AG04450 (cell line): ENCODE data around the gene ASNSD1. TPM values are rescaled to one million over a fixed set of nuclear protein-coding genes. Genes with fewer than 3 reads are reported as not detected.
A peak's percentile ranks its signal among the peaks of the same experiment; 100 is the strongest.

Experiments used
- CTCF ChIA-PET: fragments of 300-600, 350-600 bp; formaldehyde crosslinking; extraction: SDS; loops from one replicate; lab custom pipeline; 2022; ENCODE audit warnings: antibody characterized with exemption, inconsistent platforms; lab: Charles Lee
- POLR2A ChIA-PET: fragments of 350-600 bp; formaldehyde crosslinking; extraction: SDS; loops from one replicate; lab custom pipeline; 2021; ENCODE audit warnings: antibody characterized with exemption, inconsistent platforms; lab: Yijun Ruan, JAX
- DNase-seq: peaks from one replicate; pipeline ENCODE4 v3.0.0-alpha.2; 2011; ENCODE audit warnings: low read depth, low spot score
- H3K27ac ChIP-seq: one replicate; pipeline ENCODE4 v1.5.1; 2012; ENCODE audit warnings: low read depth, low read length, control low read depth
- H3K27me3 ChIP-seq: one replicate; pipeline ENCODE4 v1.6.0; 2012; ENCODE audit warnings: low read length; ENCODE audit not compliant: control insufficient read depth, insufficient read depth
- H3K4me3 ChIP-seq: 2 replicates; pipeline ENCODE4 v1.5.1; 2011; ENCODE audit warnings: mild to moderate bottlenecking, low read depth, low read length, control low read depth
- H3K9me3 ChIP-seq: 2 replicates; pipeline ENCODE4 v1.5.1; 2012; ENCODE audit warnings: low read length; ENCODE audit not compliant: control insufficient read depth, insufficient read depth
- polyA plus RNA-seq: library from polyadenylated mRNA; depleted of rRNA; stranded (reverse); fragments of >200 nt; gene quantifications from 2 replicates; pipeline ENCODE4 v1.2.3, GENCODE V29; 2011
- TF ChIP-seq, protein P1 (sequence below): IDR thresholded peaks from 2 replicates; pipeline ENCODE4 v1.5.1; 2011; ENCODE audit warnings: low read depth, low read length, control low read depth, inconsistent platforms

ASNSD1 gene
- polyA plus RNA-seq, 1 experiment, result 50.1 TPM

DNA sequence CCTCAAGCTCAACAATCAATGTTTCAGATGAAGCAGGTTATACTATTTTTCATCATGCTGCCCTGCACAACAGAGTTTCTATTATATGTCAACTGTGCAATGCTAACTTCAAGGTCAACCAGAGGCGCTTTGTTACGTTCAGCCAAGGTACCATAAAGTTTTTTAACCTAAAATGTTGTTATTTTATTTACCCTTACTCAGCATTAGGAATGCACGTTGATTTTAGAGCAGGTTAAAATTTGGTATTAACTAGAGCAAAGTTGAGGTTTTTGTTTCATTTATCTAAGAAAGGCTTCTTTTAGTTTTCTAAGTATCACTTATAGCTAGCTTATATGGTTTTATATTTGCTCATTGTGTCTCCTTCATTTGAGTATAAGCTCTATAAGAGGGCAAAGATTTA, 35.0 kb downstream of the ASNSD1 start:
- Histone ChIP-seq H3K9me3 (no peaks in the 10 kb centered on the region), H3K27ac (no peak overlapping the region), H3K27me3 (no peaks in the 10 kb centered on the region), H3K4me3 (no peak overlapping the region)
- POLR2A ChIA-PET, result no interaction called here
- CTCF ChIA-PET, result interaction anchor here (1.0 to 5.0 kb wide), 8 partner anchors 11 to 53 kb away, joined by 3 to 41 read pairs (median 3); partner anchors contain the start of genes ANKAR and ASNSD1
- TF ChIP-seq, protein P1, sequence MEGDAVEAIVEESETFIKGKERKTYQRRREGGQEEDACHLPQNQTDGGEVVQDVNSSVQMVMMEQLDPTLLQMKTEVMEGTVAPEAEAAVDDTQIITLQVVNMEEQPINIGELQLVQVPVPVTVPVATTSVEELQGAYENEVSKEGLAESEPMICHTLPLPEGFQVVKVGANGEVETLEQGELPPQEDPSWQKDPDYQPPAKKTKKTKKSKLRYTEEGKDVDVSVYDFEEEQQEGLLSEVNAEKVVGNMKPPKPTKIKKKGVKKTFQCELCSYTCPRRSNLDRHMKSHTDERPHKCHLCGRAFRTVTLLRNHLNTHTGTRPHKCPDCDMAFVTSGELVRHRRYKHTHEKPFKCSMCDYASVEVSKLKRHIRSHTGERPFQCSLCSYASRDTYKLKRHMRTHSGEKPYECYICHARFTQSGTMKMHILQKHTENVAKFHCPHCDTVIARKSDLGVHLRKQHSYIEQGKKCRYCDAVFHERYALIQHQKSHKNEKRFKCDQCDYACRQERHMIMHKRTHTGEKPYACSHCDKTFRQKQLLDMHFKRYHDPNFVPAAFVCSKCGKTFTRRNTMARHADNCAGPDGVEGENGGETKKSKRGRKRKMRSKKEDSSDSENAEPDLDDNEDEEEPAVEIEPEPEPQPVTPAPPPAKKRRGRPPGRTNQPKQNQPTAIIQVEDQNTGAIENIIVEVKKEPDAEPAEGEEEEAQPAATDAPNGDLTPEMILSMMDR, result no peak
- no peak for DNase-seq

DNA sequence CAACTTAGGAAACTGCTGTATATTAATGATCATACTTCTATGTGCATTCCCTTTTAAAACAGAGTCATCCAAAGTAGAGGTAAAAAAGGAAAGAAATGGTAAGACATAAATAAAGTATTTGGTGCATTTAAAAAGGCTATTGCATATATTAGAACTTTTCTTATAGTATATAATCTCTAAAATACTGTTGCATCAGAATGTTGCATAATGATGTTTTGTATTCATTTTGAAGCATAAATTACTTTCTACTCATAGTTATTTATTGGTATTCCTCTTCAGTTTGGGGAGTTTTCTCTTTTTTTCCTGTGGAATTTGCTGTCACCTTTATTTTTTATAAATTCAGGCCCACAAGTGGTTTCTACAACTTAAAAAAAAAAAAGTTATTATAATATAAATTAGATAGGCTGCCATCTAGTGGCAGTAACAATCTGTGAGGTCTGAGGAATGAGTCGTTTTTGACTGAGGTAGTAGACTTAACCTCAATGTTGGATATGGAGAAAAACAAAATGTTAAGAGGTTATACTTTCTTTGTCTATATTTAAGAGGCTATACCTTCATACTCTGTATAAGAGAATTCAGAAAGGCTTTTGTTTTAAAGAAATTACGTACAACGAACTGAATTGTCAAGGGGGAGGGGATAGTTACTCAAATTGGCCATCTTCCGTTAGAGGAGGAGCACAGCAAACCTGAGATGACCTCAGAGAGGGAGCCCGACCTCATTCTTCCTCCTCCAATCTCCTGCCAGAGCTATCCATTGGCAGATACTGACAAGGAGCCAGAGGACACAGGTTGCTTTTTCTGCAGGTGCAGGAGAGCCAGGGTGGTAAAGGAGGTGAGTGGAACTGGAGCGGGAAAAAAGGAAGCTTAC, 37.0 kb downstream of the ASNSD1 start:
- TF ChIP-seq, protein P1, result peak; percentile 65
- ChIA-PET CTCF (interaction anchor here (0.6 to 5.1 kb wide), 20 partner anchors 8 to 590 kb away, joined by 3 to 56 read pairs (median 4); partner anchors contain the start of genes ANKAR, ASNSD1 and OSGEPL1), POLR2A (no interaction called here)

DNA sequence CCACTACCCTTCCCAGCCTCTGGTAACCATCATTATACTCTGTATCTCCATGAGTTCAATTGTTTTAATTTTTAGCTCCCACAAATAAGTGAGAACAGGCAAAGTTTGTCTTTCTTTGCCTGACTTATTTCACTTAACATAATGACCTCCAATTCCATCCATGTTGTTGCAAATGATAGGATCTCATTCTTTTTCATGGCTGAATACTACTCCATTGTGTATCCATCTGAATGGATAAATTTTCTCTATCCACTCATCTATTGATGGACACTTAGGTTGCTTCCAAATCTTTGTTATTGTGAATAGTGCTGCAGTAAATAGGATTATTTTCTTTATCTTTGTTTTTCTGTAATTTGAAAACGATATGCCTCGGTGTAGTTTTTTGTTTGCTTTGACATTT, 39.4 kb downstream of the ASNSD1 start:
- no peak overlapping the region for H3K27ac ChIP-seq
- no peak overlapping the region for H3K4me3 ChIP-seq
- no peaks in the 10 kb centered on the region for H3K9me3 ChIP-seq
- no peak for DNase-seq
- ChIA-PET POLR2A (no interaction called here), CTCF (interaction anchor here (0.9 to 5.1 kb wide), 2 partner anchors 28 to 41 kb away, joined by 3 to 56 read pairs; partner anchors contain the start of gene ASNSD1)
- TF ChIP-seq, protein P1, result no peak
- no peaks in the 10 kb centered on the region for H3K27me3 ChIP-seq

More for the DNA sequence above, 37.0 kb downstream of the ASNSD1 start:
- DNase-seq, result no peak
- Histone ChIP-seq H3K27me3 (no peaks in the 10 kb centered on the region), H3K4me3 (no peak overlapping the region), H3K9me3 (no peaks in the 10 kb centered on the region), H3K27ac (no peak overlapping the region)

DNA sequence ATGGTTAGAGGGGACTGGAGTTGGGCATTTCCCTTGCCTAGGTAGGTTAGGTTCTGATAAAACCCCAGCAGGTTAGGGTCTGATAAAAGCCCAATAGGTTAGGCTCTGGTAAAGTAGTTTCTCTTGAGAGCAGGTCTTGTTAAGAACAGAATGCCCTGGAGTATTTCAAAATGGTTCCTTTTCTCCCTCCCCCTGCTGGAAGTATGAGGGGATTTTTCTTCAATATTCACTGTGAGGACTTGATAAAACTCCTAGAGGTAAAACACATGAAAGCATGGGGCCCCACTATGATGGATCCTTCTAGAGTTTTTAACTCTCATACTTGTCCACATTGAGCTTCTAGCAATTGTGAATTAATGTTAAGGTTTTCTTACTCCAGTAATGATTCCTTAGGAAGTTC, 40.8 kb downstream of the ASNSD1 start:
- Histone ChIP-seq H3K27ac (no peak overlapping the region), H3K9me3 (no peaks in the 10 kb centered on the region), H3K27me3 (no peaks in the 10 kb centered on the region), H3K4me3 (no peak overlapping the region)
- TF ChIP-seq, protein P1, result peak; percentile 35
- DNase-seq, result no peak
- ChIA-PET POLR2A (interaction anchor here (1.0 kb wide), 1 partner anchor 41 kb away, joined by 3 read pairs; no protein-coding TSS in a partner anchor), CTCF (interaction anchor here (1.0 to 5.1 kb wide), 6 partner anchors 10 to 238 kb away, joined by 3 to 56 read pairs (median 3); partner anchors contain the start of gene ASNSD1)
